GM19468 (cell line): ENCODE results near the gene ALKBH5.

Experiments
- ATAC-seq: cut with Tn5 transposase; IDR thresholded peaks from one replicate; pipeline ENCODE4 v1.9.1; 2021; ENCODE audit warnings: mild to moderate bottlenecking, moderate library complexity, moderate number of reproducible peaks; ENCODE audit not compliant: unreplicated experiment; ENCODE audit errors: extremely low read depth

ALKBH5 gene

GRCh38 chr17:18236494-18236893 is 52.9 kb downstream of the ALKBH5 start:
- no peak for ATAC-seq

- no peak for ATAC-seq
These were observed 53.8 kb downstream of the ALKBH5 start for GRCh38 chr17:18237461-18237860.

GRCh38 chr17:18238299-18238698 is 54.7 kb downstream of the ALKBH5 start:
- no peak for ATAC-seq

- ATAC-seq = no peak
These were observed 56.8 kb downstream of the ALKBH5 start for GRCh38 chr17:18240449-18240848.

- no peak for ATAC-seq
These were observed 57.7 kb downstream of the ALKBH5 start for GRCh38 chr17:18241229-18241871.

- no peak for ATAC-seq
These were observed 61.6 kb downstream of the ALKBH5 start for GRCh38 chr17:18245038-18245776.

GRCh38 chr17:18246109-18246725 is 62.6 kb downstream of the ALKBH5 start:
- no peak for ATAC-seq

GRCh38 chr17:18246880-18247612 is 63.4 kb downstream of the ALKBH5 start:
- no peak for ATAC-seq

GRCh38 chr17:18247613-18248001 is 64.0 kb downstream of the ALKBH5 start:
- no peak for ATAC-seq

- no peak for ATAC-seq
These were observed 64.7 kb downstream of the ALKBH5 start for GRCh38 chr17:18248300-18248731.

- ATAC-seq = no peak
These were observed 65.2 kb downstream of the ALKBH5 start for GRCh38 chr17:18248811-18249210.

- no peak for ATAC-seq
These were observed 66.6 kb downstream of the ALKBH5 start for GRCh38 chr17:18250259-18250658.

- ATAC-seq = no peak
These were observed 67.1 kb downstream of the ALKBH5 start for GRCh38 chr17:18250708-18251107.

- ATAC-seq = no peak
These were observed 67.6 kb downstream of the ALKBH5 start for GRCh38 chr17:18251204-18251603.

- ATAC-seq = no peak
These were observed 68.5 kb downstream of the ALKBH5 start for GRCh38 chr17:18252160-18252559.

- ATAC-seq = no peak
These were observed 69.7 kb downstream of the ALKBH5 start for GRCh38 chr17:18253187-18253884.

- no peak for ATAC-seq
These were observed 70.6 kb downstream of the ALKBH5 start for GRCh38 chr17:18253947-18254821.

GRCh38 chr17:18254888-18255649 is 71.4 kb downstream of the ALKBH5 start:
- ATAC-seq = no peak
